Measurements from ENCODE around the gene C2orf68. TPM values are rescaled to one million over a fixed set of nuclear protein-coding genes. Genes with fewer than 3 reads are reported as not detected.
A peak's percentile ranks its signal among the peaks of the same experiment; 100 is the strongest.

The C2orf68 gene
- total and polyA plus RNA-seq, 2 of the 13 experiments (the other 11 are each of a cell fraction or from before 2014, with no cell fraction given) = 47.1 to 77.4 TPM

- TF ChIP-seq PRDM4 (CRISPR knock-in tag; IDR thresholded peaks at IDR 0.05; ENCODE audit: borderline replicate concordance) (no peak), SNAI1 (CRISPR knock-in tag; IDR thresholded peaks at IDR 0.05; ENCODE audit: borderline replicate concordance) (no peak), CREBL2 (CRISPR knock-in tag; IDR thresholded peaks at IDR 0.05; ENCODE audit: borderline replicate concordance) (no peak), ZNF451 (CRISPR knock-in tag; IDR thresholded peaks at IDR 0.05) (no peak), ZEB1 (IDR thresholded peaks at IDR 0.05; ENCODE audit: insufficient replicate concordance, low read depth) (no peak), EED (CRISPR knock-in tag; IDR thresholded peaks at IDR 0.05) (no peak), RXRA (CRISPR knock-in tag; IDR thresholded peaks at IDR 0.05) (no peak), NR2F6 (IDR thresholded peaks at IDR 0.05) (peak; percentile 85), NR2F6 (CRISPR knock-in tag; IDR thresholded peaks at IDR 0.05) (peak; percentile 90), CEBPB (IDR thresholded peaks at IDR 0.05; ENCODE audit: borderline replicate concordance, low read depth, low read length) (no peak), MAFF (IDR thresholded peaks at IDR 0.05; ENCODE audit: low read depth, low read length) (peak; percentile 32), ZNF335 (CRISPR knock-in tag; IDR thresholded peaks at IDR 0.05) (no peak), ZNF563 (CRISPR knock-in tag; IDR thresholded peaks at IDR 0.05) (no peak), ZBTB1 (CRISPR knock-in tag; IDR thresholded peaks at IDR 0.05; ENCODE audit: borderline replicate concordance) (no peak), ZNF207 (IDR thresholded peaks at IDR 0.05; ENCODE audit: borderline replicate concordance) (no peak), ARNTL (CRISPR knock-in tag; IDR thresholded peaks at IDR 0.05) (peak; percentile 70), MAZ (IDR thresholded peaks at IDR 0.05; ENCODE audit: borderline replicate concordance, low read depth, low read length) (no peak), MAZ (CRISPR knock-in tag; IDR thresholded peaks at IDR 0.05; ENCODE audit: low read depth) (0 out of 2 replicates have a peak, but pooled peaks have one; percentile 15), MAX (IDR thresholded peaks at IDR 0.05) (peak; percentile 60; the same call in 1 of the 2 replicates), TAF1 (CRISPR knock-in tag; IDR thresholded peaks at IDR 0.05) (no peak), CBX5 (CRISPR knock-in tag; IDR thresholded peaks at IDR 0.05; ENCODE audit: borderline replicate concordance) (no peak), UBTF (CRISPR knock-in tag; IDR thresholded peaks at IDR 0.05) (peak; percentile 46; the same call in 1 of the 2 replicates), ZNF510 (CRISPR knock-in tag; IDR thresholded peaks at IDR 0.05; ENCODE audit: low read depth) (0 out of 2 replicates have a peak, but pooled peaks have one; percentile 45), ZNF616 (CRISPR knock-in tag; IDR thresholded peaks at IDR 0.05; ENCODE audit: low read depth) (no peak), TCF7 (IDR thresholded peaks at IDR 0.05; ENCODE audit: low read depth) (peak; percentile 37; the same call in 1 of the 2 replicates)
Observed at GRCh38 chr2:85589982-85590791, 21.7 kb downstream of the C2orf68 start (continued).
